Heart right ventricle (tissue), 16 donors: Measurements from ENCODE around the gene SETDB1. TPM values are rescaled to one million over a fixed set of nuclear protein-coding genes. Genes with fewer than 3 reads are reported as not detected.

Experiments used
- ATAC-seq, 8 donors: fragments of 200-7000 bp; cut with Tn5 transposase; one replicate each; pipeline ENCODE4 v1.9.1; 2020; ENCODE audit warnings: mild to moderate bottlenecking in 8 of 8, moderate library complexity in 8 of 8, moderate number of reproducible peaks in 1 of 8
- DNase-seq, 2 donors: peaks; one replicate each; pipeline ENCODE4 v3.0.0-alpha.2; 2020
- H3K27ac ChIP-seq, 10 donors: fragments of 200-600 bp; sonication (generic) in 2 of 10; one replicate each; pipeline versions ENCODE4 v1.5.0 to v1.8.0; 2020 to 2022; ENCODE audit warnings: mild to moderate bottlenecking in 3 of 10
- H3K27me3 ChIP-seq, 7 donors: fragments of 200-600 bp; one replicate each; pipeline ENCODE4 v1.8.0; 2021 to 2022; ENCODE audit warnings: mild to moderate bottlenecking in 2 of 7
- H3K36me3 ChIP-seq, 9 donors: fragments of 200-600 bp; sonication (generic) in 1 of 9; one replicate each; pipeline versions ENCODE4 v1.5.0 to v1.8.0; 2020 to 2022; ENCODE audit warnings: mild to moderate bottlenecking in 2 of 9
- H3K4me1 ChIP-seq, 9 donors: fragments of 200-600 bp; sonication (generic) in 1 of 9; one replicate each; pipeline versions ENCODE4 v1.5.0 to v1.8.0; 2020 to 2022; ENCODE audit warnings: mild to moderate bottlenecking in 4 of 9
- H3K4me3 ChIP-seq, 10 donors: fragments of 200-600 bp; sonication (generic) in 2 of 10; one replicate each; pipeline versions ENCODE4 v1.5.0 to v1.8.0; 2020 to 2022; ENCODE audit warnings: mild to moderate bottlenecking in 7 of 10, moderate library complexity in 2 of 10
- H3K9me3 ChIP-seq, 11 donors: fragments of 200-600 bp in 10 of 11; sonication (generic) in 2 of 11; one replicate each; pipeline versions ENCODE4 v1.5.0 to v1.8.0; 2013 to 2022; ENCODE audit warnings: mild to moderate bottlenecking in 2 of 11, control low read depth in 1 of 11, moderate library complexity in 1 of 11
- WGBS, 2 donors: extraction: QIAGEN DNeasy Blood & Tissue Kit; methylation state at CpG; one replicate each; pipeline ENCODE4 v1.1.7; 2013; ENCODE audit warnings: inconsistent platforms in 1 of 2; 5-methylcytosine and 5-hydroxymethylcytosine counted together
- intact Hi-C, 10 donors: fragments of 100-400 bp; cut with DNase I; formaldehyde crosslinking; loops; one replicate each; pipeline versions ENCODE4 v1.11.1 to v1.14.2; 2022
- polyA plus RNA-seq, 2 donors: library from polyadenylated mRNA; stranded (reverse); fragments of 200-250 nt; gene quantifications; one replicate each; pipeline ENCODE4 v1.2.3, GENCODE V29; 2013
- total RNA-seq, 10 donors: library from RNA; stranded (reverse); fragmentation: NEBNext Ultra II Directional in 3 of 10; extraction: Animal tissue kit (Norgen Biotek cat#: 25700) in 3 of 10; gene quantifications; one replicate each; pipeline versions ENCODE4 v1.2.1 to v1.2.4, GENCODE V29; 2021 to 2023
- TF ChIP-seq, protein P1 (sequence below), 9 donors: fragments of 200-600 bp; sonication (generic) in 2 of 9; IDR thresholded peaks; one replicate each; pipeline versions ENCODE4 v1.5.0 to v1.8.0; 2021 to 2022; ENCODE audit warnings: antibody characterized with exemption in 9 of 9, mild to moderate bottlenecking in 5 of 9, moderate library complexity in 1 of 9
- donor health status: Arrhythmogenic right ventricular cardiomyopathy.
- donor health status: ischemic (EF 13 %, LVEDD 7.1; RV severe dilation, severe dysfunction).
- donor health status: healthy with polysubstance abuse.
- donor health status: DM: no; HTN: yes; CAD: no.
- donor health status: DM: no; HTN: no; CAD: no.
- donor health status: ischemic (EF 25% LVEDD 6.9; RV normal size, moderate dysfunction).
- donor health status: ischemic (EF 25% LVEDD 5.7; RV mildly dilated, moderate dysfunction).
- donor health status: healthy.
- donor health status: DM: yes; HTN: yes; CAD: no.
- donor health status: Ischemic cardiomyopathy.
- donor health status: ischemic (EF 35%, LVEDD 5.7; RV mildly dilated, moderate dysfunction).
- donor health status: nonischemic (EF 11% LVEDD 7.7; RV severe dilation, severe dysfunction).
- donor health status: DM: yes; HTN: yes; CAD: no.
- donor health status: PGD.
- donor health status: ischemic (EF 29% LVEDD 5.4; RV normal size, mild dysfunction).
- donor health status: nonischemic (EF 23%, LVEDD 6.1; RV moderate dilation, normal function).

Gene SETDB1
- total and polyA plus RNA-seq, 12 donors = 9.1 to 23.8 (median 17.6) TPM

DNA sequence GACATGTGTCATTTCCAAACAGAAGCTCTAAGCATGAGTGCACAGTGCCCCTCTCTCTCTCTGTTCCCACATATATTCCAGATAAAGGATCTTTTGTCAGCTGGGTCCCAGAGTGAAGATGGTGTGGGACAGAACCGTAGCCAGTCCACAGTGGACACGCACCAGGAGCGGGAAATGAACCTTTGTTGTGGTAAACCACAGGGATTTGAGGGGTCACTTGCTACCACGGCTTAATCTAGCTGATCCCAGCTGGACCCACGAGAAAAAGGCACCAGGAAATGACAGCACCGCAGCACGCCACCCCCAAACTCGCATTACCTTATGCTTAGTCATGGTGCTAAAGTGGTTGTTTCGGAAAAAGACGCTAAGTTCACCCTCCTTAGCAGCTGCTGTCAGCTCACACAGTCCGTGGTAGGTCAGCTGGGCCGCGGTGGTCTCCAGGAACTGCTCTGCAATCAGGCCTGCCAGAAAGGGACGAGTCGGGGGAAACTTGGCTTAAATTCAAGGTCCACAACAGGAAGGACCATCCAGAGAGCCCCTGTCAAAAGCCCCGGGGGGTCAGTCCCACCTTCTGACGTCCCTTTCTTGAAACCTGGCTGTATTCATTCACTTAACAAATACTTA, 73.0 kb downstream of the SETDB1 start:
- Histone ChIP-seq H3K4me3 (no peak overlapping the region), H3K4me1 (peaks cover 6 to 61% (median 35%) of the 10 kb centered on the region in 9 donors), H3K9me3 (no peaks in the 10 kb centered on the region), H3K36me3 (peaks cover 0 to 64% (median 34%) of the 10 kb centered on the region in 9 donors), H3K27ac (peak overlapping the region in 2 of 10 donors; percentile 2 to 39), H3K27me3 (no peaks in the 10 kb centered on the region)
- intact Hi-C loops = no loop called here
- DNase-seq (no peak), ATAC-seq (no peak)
- WGBS, 2 donors = 72 to 73% methylated on average over 17 of the region's 17 CpGs
- TF ChIP-seq, protein P1, sequence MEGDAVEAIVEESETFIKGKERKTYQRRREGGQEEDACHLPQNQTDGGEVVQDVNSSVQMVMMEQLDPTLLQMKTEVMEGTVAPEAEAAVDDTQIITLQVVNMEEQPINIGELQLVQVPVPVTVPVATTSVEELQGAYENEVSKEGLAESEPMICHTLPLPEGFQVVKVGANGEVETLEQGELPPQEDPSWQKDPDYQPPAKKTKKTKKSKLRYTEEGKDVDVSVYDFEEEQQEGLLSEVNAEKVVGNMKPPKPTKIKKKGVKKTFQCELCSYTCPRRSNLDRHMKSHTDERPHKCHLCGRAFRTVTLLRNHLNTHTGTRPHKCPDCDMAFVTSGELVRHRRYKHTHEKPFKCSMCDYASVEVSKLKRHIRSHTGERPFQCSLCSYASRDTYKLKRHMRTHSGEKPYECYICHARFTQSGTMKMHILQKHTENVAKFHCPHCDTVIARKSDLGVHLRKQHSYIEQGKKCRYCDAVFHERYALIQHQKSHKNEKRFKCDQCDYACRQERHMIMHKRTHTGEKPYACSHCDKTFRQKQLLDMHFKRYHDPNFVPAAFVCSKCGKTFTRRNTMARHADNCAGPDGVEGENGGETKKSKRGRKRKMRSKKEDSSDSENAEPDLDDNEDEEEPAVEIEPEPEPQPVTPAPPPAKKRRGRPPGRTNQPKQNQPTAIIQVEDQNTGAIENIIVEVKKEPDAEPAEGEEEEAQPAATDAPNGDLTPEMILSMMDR (IDR thresholded peaks at IDR 0.05) = no peak

DNA sequence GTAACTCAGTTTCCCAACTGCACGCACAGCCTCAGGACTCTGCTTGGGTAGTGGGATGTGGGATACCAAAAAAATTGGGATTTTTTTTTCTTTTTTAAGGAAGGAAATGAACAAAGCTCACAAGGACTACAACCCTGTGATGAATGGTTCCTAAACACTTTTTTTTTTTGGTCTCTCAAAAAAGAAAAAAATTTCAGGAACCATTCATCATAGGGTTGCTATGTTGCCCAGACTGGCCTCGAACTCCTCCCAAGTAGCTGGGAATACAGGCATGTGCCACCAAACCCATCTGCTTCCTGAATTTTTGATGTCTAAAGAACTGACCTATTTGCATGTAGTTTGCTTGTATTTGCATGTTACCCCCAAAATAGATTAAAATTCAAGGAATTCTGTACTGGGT, 73.8 kb downstream of the SETDB1 start:
- Histone ChIP-seq H3K9me3 (no peaks in the 10 kb centered on the region), H3K4me1 (peaks cover 6 to 69% (median 43%) of the 10 kb centered on the region in 9 donors), H3K27me3 (no peaks in the 10 kb centered on the region), H3K4me3 (no peak overlapping the region), H3K27ac (no peak overlapping the region), H3K36me3 (peaks cover 0 to 64% (median 34%) of the 10 kb centered on the region in 9 donors)
- no peak for ATAC-seq
- DNase-seq = no peak
- TF ChIP-seq, protein P1 (IDR thresholded peaks at IDR 0.05) = no peak
- intact Hi-C loops = loop anchor here in 1 of 10 donors (10.0 kb wide), 1 partner anchor 55 kb away; the partner anchor contains the start of gene CDC42SE1
- 88 to 93% methylated on average over 2 of the region's 2 CpGs for WGBS, 2 donors

DNA sequence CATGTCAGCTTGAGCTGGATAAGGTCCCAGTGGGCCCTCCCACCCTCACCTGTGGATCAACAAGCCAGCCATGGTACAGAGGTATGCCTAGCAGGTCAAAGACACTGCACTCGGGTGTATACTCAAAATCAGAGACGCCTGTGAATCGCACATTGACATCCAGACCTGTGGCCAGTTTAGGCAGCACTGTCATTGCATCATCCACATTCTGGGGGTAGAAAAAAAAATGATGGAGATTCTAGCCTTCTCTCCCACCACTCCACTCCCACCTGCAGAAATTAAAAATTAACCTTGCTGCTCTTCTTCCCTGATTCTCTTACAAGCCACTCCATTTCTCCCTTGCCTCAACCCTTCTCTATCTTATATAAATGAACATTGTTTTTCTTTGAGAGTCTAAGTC, 74.2 kb downstream of the SETDB1 start:
- peak overlapping the region in 1 of 10 donors; percentile 92 for H3K27ac ChIP-seq
- WGBS, 2 donors = 98 to 99% methylated on average over 3 of the region's 3 CpGs
- peaks cover 3 to 71% (median 44%) of the 10 kb centered on the region in 9 donors for H3K4me1 ChIP-seq
- DNase-seq (no peak), ATAC-seq (no peak)
- peaks cover 0 to 64% (median 34%) of the 10 kb centered on the region in 9 donors for H3K36me3 ChIP-seq
- no peaks in the 10 kb centered on the region for H3K9me3 ChIP-seq
- TF ChIP-seq, protein P1 (IDR thresholded peaks at IDR 0.05) = no peak
- no peaks in the 10 kb centered on the region for H3K27me3 ChIP-seq
- intact Hi-C loops = loop anchor here in 1 of 10 donors (10.0 kb wide), 1 partner anchor 54 kb away; the partner anchor contains the start of gene CDC42SE1
- no peak overlapping the region for H3K4me3 ChIP-seq

DNA sequence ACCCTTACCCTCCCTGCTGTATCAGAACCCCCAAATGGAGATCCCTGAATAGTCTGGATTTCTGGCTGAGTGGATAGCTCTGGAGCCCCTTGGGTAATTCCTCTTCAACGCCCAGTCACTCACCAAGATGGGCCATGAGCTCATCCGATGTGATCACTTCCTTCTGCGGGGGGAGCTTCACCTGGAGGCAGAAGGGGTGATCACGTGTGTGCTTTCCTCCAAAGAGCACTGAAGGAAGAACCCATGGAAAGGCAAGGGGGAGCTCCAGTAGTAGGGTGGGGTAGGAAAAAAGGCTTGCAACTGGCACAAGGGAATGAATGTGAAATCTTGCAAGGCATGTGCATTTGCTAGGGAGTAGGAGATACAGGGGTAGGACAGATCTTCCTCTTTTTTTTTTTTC, 75.4 kb downstream of the SETDB1 start:
- H3K9me3 ChIP-seq = no peaks in the 10 kb centered on the region
- DNase-seq (no peak), ATAC-seq (no peak)
- H3K4me3 ChIP-seq = no peak overlapping the region
- WGBS, 2 donors = 64 to 69% methylated on average over 4 of the region's 4 CpGs
- peaks cover 0 to 72% (median 41%) of the 10 kb centered on the region in 9 donors for H3K4me1 ChIP-seq
- H3K27me3 ChIP-seq = no peaks in the 10 kb centered on the region
- TF ChIP-seq, protein P1 (IDR thresholded peaks at IDR 0.05) = no peak
- peak overlapping the region in 1 of 10 donors; percentile 92 for H3K27ac ChIP-seq
- H3K36me3 ChIP-seq = peaks cover 0 to 61% (median 31%) of the 10 kb centered on the region in 9 donors
- intact Hi-C loops = loop anchor here in 1 of 10 donors (10.0 kb wide), 1 partner anchor 53 kb away; the partner anchor contains the start of gene CDC42SE1
